ENCODE measurements around the gene SLC43A2. TPM values are rescaled to one million over a fixed set of nuclear protein-coding genes. Genes with fewer than 3 reads are reported as not detected.
A peak's percentile ranks its signal among the peaks of the same experiment; 100 is the strongest.

SLC43A2 gene
- total RNA-seq, 2 donors from 2014 or later = 9.6 to 22.4 TPM

- WGBS, 2 donors = 81 to 83% methylated on average over 17 to 18 of the region's 20 CpGs
- TF ChIP-seq POLR2A (IDR thresholded peaks at IDR 0.05) = no peak
- TF ChIP-seq CTCF (IDR thresholded peaks at IDR 0.05) = no peak
These were observed 10.9 kb downstream of the SLC43A2 start for GRCh38 chr17:1617620-1618174.

GRCh38 chr17:1616101-1616500 is 12.5 kb downstream of the SLC43A2 start:
- Histone ChIP-seq H3K27me3 (no peaks in the 10 kb centered on the region), H3K4me3 (no peak overlapping the region), H3K27ac (no peak overlapping the region), H3K9me3 (no peaks in the 10 kb centered on the region), H3K36me3 (replicated peaks in 1 of 2; ENCODE audit: insufficient read depth in 1 of 2, low read depth in 2 of 2) (no peaks in the 10 kb centered on the region), H3K4me1 (no peaks in the 10 kb centered on the region)
- WGBS, 2 donors = 87 to 93% methylated on average over 6 to 13 of the region's 13 CpGs
- ATAC-seq (no peak), DNase-seq (no peak)
- no peak for TF ChIP-seq POLR2A (IDR thresholded peaks at IDR 0.05)
- no peak for TF ChIP-seq CTCF (IDR thresholded peaks at IDR 0.05)
- intact Hi-C loops (cut with DNase I) = no loop called here

More at GRCh38 chr17:1617620-1618174, 10.9 kb downstream of the SLC43A2 start:
- no peaks in the 10 kb centered on the region for H3K9me3 ChIP-seq
- H3K27me3 ChIP-seq = no peaks in the 10 kb centered on the region
- H3K4me1 ChIP-seq = no peaks in the 10 kb centered on the region
- H3K4me3 ChIP-seq = no peak overlapping the region
- no peak for ATAC-seq
- H3K27ac ChIP-seq = no peak overlapping the region
- DNase-seq = peak in 1 of 4 donors; percentile 43
- H3K36me3 ChIP-seq (replicated peaks in 1 of 2; ENCODE audit: insufficient read depth in 1 of 2, low read depth in 2 of 2) = no peaks in the 10 kb centered on the region
- intact Hi-C loops (cut with DNase I) = no loop called here

GRCh38 chr17:1612400-1612799 is 16.2 kb downstream of the SLC43A2 start:
- DNase-seq (no peak), ATAC-seq (no peak)
- H3K27ac ChIP-seq = peak overlapping the region in 1 of 4 donors; percentile 3
- 77 to 78% methylated on average over 13 to 16 of the region's 16 CpGs for WGBS, 2 donors
- no peaks in the 10 kb centered on the region for H3K4me1 ChIP-seq
- intact Hi-C loops (cut with DNase I) = no loop called here
- H3K27me3 ChIP-seq = no peaks in the 10 kb centered on the region
- no peak overlapping the region for H3K4me3 ChIP-seq
- no peak for TF ChIP-seq POLR2A (IDR thresholded peaks at IDR 0.05)
- no peak for TF ChIP-seq CTCF (IDR thresholded peaks at IDR 0.05)
- no peaks in the 10 kb centered on the region for H3K9me3 ChIP-seq
- H3K36me3 ChIP-seq (replicated peaks in 1 of 2; ENCODE audit: insufficient read depth in 1 of 2, low read depth in 2 of 2) = no peaks in the 10 kb centered on the region

GRCh38 chr17:1611715-1612114 is 16.9 kb downstream of the SLC43A2 start:
- Histone ChIP-seq H3K27ac (peak overlapping the region in 1 of 4 donors; percentile 3), H3K36me3 (replicated peaks in 1 of 2; ENCODE audit: insufficient read depth in 1 of 2, low read depth in 2 of 2) (no peaks in the 10 kb centered on the region), H3K27me3 (no peaks in the 10 kb centered on the region), H3K9me3 (no peaks in the 10 kb centered on the region), H3K4me3 (no peak overlapping the region), H3K4me1 (no peaks in the 10 kb centered on the region)
- TF ChIP-seq CTCF (IDR thresholded peaks at IDR 0.05) (no peak), POLR2A (IDR thresholded peaks at IDR 0.05) (no peak)
- intact Hi-C loops (cut with DNase I) = no loop called here
- ATAC-seq (no peak), DNase-seq (peak in 1 of 4 donors; percentile 43)
- 74 to 84% methylated on average over 10 of the region's 10 CpGs for WGBS, 2 donors

- Histone ChIP-seq H3K4me1 (no peaks in the 10 kb centered on the region), H3K27ac (no peak overlapping the region), H3K4me3 (no peak overlapping the region), H3K9me3 (no peaks in the 10 kb centered on the region), H3K27me3 (no peaks in the 10 kb centered on the region), H3K36me3 (replicated peaks in 1 of 2; ENCODE audit: insufficient read depth in 1 of 2, low read depth in 2 of 2) (no peaks in the 10 kb centered on the region)
- DNase-seq = no peak
- TF ChIP-seq CTCF (IDR thresholded peaks at IDR 0.05) = no peak
- TF ChIP-seq POLR2A (IDR thresholded peaks at IDR 0.05) = no peak
- WGBS, 2 donors = 87 to 93% methylated on average over 4 to 7 of the region's 7 CpGs
- ATAC-seq = no peak
- intact Hi-C loops (cut with DNase I) = no loop called here
These were observed 20.0 kb downstream of the SLC43A2 start for GRCh38 chr17:1608676-1609075.

Data from body of pancreas (tissue), 4 donors.